SJSA1 (cell line): ENCODE measurements around the gene SOX1. TPM values are rescaled to one million over a fixed set of nuclear protein-coding genes. Genes with fewer than 3 reads are reported as not detected.

Experiments
- DNase-seq, 2 experiments: peaks; one replicate each; pipeline ENCODE4 v3.0.0-alpha.2; 2015 to 2020; ENCODE audit warnings: low spot score in 2 of 2, low read depth in 1 of 2
- H3K27ac ChIP-seq: fragments of 250-450 bp; sonication (Bioruptor Pico); 2 replicates; pipeline ENCODE4 v1.5.1; 2020; ENCODE audit warnings: mild to moderate bottlenecking, moderate library complexity
- H3K27me3 ChIP-seq: fragments of 250-450 bp; sonication (Bioruptor Pico); replicated peaks from 2 replicates; pipeline ENCODE4 v1.5.1; 2020; ENCODE audit warnings: mild to moderate bottlenecking, moderate library complexity
- H3K36me3 ChIP-seq: fragments of 250-450 bp; sonication (Bioruptor Pico); 2 replicates; pipeline ENCODE4 v1.5.1; 2020; ENCODE audit warnings: mild to moderate bottlenecking
- H3K4me1 ChIP-seq: fragments of 250-450 bp; sonication (Bioruptor Pico); replicated peaks from 2 replicates; pipeline ENCODE4 v1.6.1; 2021; ENCODE audit warnings: mild to moderate bottlenecking
- H3K4me3 ChIP-seq: fragments of 250-450 bp; sonication (Bioruptor Pico); 2 replicates; pipeline ENCODE4 v1.5.1; 2020; ENCODE audit warnings: mild to moderate bottlenecking
- H3K9me3 ChIP-seq: fragments of 250-450 bp; sonication (Bioruptor Pico); replicated peaks from 2 replicates; pipeline ENCODE4 v1.5.1; 2020; ENCODE audit warnings: mild to moderate bottlenecking
- total RNA-seq: library from RNA; depleted of rRNA; stranded (reverse); fragments of >200 nt; shearing (Covaris generic); gene quantifications from 2 replicates; pipeline ENCODE4 v1.2.3, GENCODE V29; 2014

SOX1 gene
- total RNA-seq, 1 experiment from 2014 or later, result not detected

DNA sequence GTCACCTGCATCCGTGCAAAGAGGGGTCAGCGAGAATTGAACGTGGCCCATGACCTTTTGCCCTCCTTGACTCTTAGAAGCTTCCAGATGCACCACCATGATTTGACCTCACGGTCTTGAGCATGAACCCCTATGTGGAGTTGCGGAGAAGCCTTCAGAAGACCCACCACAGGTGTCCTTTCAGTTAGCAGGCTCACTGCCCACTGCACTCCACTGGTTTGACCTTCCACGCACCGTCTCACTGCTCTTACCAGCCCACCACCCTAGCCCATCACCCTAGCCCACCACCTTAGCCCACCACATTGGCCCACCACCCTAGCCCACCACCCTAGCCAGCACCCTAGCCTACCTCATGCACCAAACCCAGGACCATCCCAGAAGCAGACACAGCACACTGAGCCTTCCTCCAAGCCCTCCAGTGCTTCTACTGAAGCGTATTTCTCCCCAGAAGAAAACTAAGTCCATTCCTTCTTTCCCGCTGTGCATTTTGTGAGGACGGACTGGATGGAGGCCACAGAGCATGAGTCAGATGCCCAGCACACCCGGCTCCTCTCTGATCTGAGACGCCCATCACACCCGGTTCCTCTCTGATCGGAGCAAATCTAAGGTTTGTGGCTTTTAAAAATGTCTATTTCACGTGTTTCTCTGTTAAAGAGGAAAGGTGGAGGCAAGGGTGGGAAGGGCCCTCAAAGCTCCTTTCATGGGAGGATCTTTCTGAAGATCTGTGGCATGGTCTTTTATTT, 45.8 kb downstream of the SOX1 start:
- peaks cover 86% of the 10 kb centered on the region for H3K27me3 ChIP-seq
- H3K4me1 ChIP-seq, result no peaks in the 10 kb centered on the region
- no peak overlapping the region for H3K4me3 ChIP-seq
- no peaks in the 10 kb centered on the region for H3K36me3 ChIP-seq
- DNase-seq, result peak in 1 of 2 experiments; percentile 39
- H3K9me3 ChIP-seq, result no peaks in the 10 kb centered on the region
- no peak overlapping the region for H3K27ac ChIP-seq

DNA sequence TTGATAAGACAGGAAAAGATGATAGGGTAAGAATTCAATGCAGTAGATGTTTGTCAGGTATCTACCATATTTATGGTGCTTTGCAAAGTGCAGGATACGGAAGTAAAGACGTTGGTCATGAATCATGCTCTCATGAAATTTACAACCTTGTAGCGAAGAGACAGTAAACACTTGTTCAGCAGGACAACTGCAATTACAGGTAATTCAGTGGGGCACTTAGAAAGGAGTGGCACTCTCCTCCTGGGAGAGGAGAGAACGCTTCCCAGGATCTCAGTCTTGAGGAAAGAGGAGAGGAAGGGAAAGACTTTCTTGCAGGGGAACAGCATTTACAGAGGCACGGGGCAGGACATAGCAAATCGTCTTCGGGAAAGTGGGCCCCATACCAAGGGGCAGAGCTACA, 46.4 kb downstream of the SOX1 start:
- Histone ChIP-seq H3K27me3 (peaks cover 92% of the 10 kb centered on the region), H3K4me3 (no peak overlapping the region), H3K4me1 (no peaks in the 10 kb centered on the region), H3K27ac (no peak overlapping the region), H3K36me3 (no peaks in the 10 kb centered on the region), H3K9me3 (no peaks in the 10 kb centered on the region)
- DNase-seq, result peak in 1 of 2 experiments; percentile 34

DNA sequence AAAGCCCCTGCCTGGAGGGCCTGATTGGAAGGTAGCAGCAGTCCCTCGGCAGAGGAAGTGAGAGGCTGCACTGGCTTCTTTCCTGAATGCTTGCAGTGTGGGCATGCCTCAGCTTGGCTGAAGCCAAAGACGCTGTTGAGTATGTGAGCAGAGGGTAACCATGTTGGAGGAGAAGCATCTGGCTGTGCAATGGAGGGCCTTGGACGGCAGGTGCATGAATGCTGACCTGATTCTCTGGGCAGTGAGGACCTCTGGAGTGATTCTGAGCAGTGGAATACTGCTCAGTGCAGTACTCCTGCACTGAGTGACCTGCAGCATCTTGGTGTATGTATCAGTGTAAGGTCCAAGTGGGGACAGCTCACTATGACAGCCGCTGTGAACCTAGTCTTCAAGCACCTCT, 46.9 kb downstream of the SOX1 start:
- no peaks in the 10 kb centered on the region for H3K9me3 ChIP-seq
- peak in 1 of 2 experiments; percentile 36 for DNase-seq
- H3K27me3 ChIP-seq, result peaks cover 94% of the 10 kb centered on the region
- no peak overlapping the region for H3K27ac ChIP-seq
- H3K4me1 ChIP-seq, result no peaks in the 10 kb centered on the region
- H3K4me3 ChIP-seq, result no peak overlapping the region
- no peaks in the 10 kb centered on the region for H3K36me3 ChIP-seq

DNA sequence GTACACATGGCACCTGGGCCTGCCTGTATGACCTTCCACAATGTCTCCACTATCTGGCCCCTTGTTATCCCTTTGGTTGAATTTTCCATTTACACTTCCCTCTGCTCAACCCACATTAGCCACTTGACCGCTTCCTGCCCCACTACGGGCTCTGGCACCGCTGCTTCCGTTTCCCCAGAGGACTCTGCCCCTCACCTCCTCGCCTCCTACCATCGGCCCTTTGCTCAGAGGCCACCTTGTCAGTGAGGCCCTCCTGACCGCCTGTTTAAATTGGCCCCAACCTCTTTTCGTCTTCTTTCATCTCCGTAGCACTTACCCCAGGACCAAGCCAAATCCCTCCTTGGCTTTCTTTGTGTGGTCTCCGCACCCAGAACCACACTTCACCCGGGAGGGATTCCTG, 47.4 kb downstream of the SOX1 start:
- peak in 1 of 2 experiments; percentile 34 for DNase-seq
- no peaks in the 10 kb centered on the region for H3K36me3 ChIP-seq
- peaks cover 94% of the 10 kb centered on the region for H3K27me3 ChIP-seq
- H3K27ac ChIP-seq, result no peak overlapping the region
- H3K4me3 ChIP-seq, result no peak overlapping the region
- H3K4me1 ChIP-seq, result no peaks in the 10 kb centered on the region
- H3K9me3 ChIP-seq, result no peaks in the 10 kb centered on the region

DNA sequence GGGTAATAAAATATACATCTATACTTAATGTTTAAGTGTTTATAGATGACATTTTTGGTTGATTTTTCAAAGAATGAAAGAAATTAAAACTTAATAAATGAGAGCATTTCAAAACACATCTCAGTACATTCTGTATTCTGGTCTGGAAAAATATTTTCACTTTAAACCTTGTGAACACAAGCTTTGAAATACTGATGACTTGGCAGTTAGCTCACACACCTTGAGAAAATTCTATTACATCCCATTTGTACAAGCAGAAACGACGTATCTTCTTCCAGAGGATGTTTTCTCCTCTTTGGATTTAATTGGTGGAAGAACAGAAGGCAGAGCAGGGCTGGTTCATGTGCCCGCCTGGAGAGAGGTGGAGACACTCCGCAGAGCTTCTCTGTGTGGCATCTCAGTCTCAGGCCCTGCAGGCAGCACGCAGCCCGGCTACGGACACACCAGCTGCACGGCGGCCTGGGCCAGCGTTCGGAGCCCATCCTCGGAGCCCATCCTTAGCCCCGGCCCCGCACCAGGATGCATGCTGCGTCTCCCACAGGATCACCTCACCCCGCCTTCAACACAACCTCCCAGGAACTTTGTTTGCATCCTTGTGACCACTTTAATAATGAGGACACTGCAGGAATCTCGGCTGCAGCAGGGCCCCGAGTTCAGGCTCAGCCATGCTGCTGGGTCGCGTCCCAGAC, 48.6 kb downstream of the SOX1 start:
- Histone ChIP-seq H3K27ac (no peak overlapping the region), H3K9me3 (no peaks in the 10 kb centered on the region), H3K27me3 (peaks cover 96% of the 10 kb centered on the region), H3K4me1 (no peaks in the 10 kb centered on the region), H3K4me3 (no peak overlapping the region), H3K36me3 (no peaks in the 10 kb centered on the region)
- DNase-seq, result peak in 1 of 2 experiments; percentile 47

DNA sequence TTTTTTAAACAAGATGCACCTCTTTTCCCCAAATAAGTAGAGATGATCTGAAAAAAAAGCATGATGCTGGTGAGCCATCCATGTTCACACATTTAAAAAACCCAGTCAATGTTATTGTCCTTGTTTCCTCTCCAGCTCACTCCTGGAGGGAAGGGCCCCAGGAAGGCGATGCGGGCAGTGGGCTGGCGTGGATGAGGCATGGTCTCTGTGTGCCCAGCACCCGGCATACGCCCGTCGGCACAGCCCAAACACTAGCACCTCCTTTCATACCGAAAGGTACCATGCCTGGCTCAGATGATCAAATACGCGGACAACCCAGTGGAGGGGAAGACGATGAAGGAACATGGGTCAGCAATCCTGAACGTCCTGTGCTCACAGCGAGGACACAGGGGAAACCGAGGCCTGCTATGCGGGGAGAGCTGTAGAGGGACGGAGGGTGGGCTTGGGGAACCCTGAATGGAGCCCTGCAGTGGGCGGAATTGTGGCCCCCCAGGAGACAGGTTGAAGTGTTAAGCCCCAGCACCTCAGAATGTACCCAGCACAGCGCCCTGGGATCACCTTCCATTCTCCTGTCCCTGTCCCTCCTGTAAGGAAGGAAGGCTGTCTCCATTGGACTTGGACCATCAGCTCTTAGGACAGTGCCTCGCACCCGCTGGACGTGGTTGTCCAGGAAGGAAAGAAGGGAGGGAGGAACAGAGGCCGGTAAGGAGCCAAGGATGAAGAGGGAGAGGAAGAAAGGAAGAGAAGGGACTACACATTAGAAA, 49.4 kb downstream of the SOX1 start:
- peak in 1 of 2 experiments; percentile 43 for DNase-seq
- Histone ChIP-seq H3K9me3 (no peaks in the 10 kb centered on the region), H3K4me3 (no peak overlapping the region), H3K4me1 (no peaks in the 10 kb centered on the region), H3K36me3 (no peaks in the 10 kb centered on the region), H3K27ac (no peak overlapping the region), H3K27me3 (peaks cover 97% of the 10 kb centered on the region)

DNA sequence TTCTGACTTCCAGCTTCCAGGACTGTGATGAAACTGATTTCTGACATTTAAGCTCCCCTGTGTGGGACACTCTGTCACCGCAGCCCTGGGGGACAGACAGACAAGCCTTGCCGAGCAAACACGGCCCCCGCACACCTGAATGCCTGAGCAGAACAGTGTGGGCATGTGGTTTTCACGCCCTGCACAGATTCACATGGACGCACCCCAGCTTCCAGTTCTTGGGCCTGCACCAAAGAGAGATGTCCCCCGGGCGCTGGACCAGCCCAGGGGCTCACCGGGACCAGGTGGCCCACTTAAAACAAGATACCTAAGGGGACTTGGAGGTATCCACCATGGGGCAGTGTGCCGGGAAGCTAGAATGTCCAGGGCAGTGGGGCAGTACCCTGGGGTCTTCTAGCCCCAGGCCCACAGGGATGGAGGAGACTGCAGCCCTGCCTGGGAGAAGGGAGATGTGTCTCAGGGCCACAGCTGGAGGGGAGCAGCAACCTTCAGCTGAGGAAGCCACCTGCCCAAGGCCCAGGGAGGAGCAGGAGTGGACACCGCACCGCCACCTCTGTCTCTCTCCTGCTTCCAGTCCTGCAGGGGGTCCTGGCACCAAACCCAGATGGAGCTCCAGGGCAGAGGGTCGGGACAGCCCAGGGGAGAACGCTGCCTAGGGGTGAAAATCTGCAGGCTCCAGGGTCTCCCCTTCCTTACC, 50.5 kb downstream of the SOX1 start:
- DNase-seq, result peak in 1 of 2 experiments; percentile 46
- Histone ChIP-seq H3K9me3 (no peaks in the 10 kb centered on the region), H3K27ac (no peak overlapping the region), H3K4me1 (no peaks in the 10 kb centered on the region), H3K4me3 (no peak overlapping the region), H3K36me3 (no peaks in the 10 kb centered on the region), H3K27me3 (peaks cover 98% of the 10 kb centered on the region)

DNA sequence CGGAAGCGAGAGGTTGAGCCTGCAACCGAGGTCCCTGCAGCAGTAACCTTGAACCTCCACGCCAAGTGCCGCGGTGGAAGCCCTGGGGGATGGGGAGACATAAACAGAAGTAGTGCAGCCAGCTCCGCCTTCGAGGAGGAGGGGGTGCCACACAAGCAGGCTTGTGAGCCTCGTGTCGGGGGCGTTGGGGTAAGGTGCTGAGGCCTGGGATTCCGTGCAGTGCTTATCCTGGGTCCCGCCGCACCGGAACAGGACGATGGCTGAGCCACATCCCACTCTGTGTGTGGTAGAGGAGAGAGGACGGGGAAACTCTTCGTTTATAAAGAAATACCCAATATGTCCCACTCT, 51.0 kb downstream of the SOX1 start:
- H3K36me3 ChIP-seq, result no peaks in the 10 kb centered on the region
- peaks cover 98% of the 10 kb centered on the region for H3K27me3 ChIP-seq
- H3K27ac ChIP-seq, result no peak overlapping the region
- H3K4me1 ChIP-seq, result no peaks in the 10 kb centered on the region
- H3K9me3 ChIP-seq, result no peaks in the 10 kb centered on the region
- peak in 1 of 2 experiments; percentile 45 for DNase-seq
- H3K4me3 ChIP-seq, result no peak overlapping the region

DNA sequence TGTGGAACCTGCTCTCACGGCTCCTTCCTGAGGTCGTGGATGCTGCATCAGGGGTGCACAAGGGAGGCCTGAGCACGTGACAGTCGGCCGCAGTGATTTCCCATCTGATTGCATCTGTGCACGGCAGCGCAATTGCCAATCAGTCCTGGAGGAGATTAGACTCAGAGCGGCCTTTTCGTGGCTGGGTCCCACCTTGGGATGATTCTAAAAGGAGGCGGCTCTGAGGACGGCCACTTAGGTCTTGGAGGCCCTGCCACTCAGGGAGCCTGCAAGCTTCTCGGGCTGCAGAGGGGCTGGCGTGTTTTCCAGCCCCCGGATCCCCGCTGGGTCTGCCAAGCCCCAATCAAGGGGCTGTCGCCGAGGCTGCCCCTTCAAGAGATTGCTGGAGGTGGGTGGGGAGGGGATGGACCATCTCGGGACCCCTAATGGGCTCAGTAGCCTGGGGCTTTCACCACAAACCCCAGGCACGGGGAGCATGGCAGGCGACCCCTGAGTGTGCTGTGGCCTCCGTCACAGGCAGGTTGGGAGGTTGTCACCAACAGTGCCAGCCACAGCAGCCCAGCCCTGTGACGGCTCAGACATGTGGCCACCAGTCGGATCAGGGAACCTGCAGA, 51.6 kb downstream of the SOX1 start:
- DNase-seq, result peak in 1 of 2 experiments; percentile 43

DNA sequence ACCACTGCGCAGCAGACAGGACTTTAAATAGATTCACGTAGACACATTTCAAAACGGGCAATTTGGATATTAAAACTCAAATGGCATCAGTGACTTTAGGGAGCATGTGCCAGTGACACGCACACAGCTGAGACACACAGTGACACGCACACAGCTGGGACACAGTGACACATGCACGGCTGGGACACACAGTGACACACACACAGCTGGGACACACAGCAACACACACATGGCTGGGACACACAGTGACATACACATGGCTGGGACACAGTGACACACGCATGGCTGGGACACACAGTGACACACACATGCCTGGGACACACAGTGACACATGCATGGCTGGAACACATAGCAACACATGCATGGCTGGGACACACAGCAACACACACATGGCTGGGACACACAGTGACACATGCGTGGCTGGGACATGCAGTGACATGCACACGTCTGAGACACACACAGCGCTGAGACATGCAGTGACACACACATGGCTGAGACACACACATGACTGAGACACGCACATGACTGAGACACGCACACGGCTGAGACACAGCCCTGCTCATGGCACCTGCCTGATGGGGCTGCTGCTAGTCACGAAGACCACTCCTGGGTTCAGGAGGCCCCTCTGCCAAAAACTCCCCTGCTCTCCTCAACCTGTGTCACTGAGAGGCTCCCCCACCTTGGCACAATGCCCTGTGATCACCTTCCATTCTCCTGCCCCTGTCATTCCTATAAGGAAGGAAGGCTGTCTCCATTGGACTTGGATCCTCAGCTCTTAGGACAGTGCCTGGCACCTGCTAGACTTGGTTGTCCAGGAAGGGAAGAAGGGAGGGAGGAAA, 52.5 kb downstream of the SOX1 start:
- peak in 1 of 2 experiments; percentile 44 for DNase-seq
- H3K4me1 ChIP-seq, result no peaks in the 10 kb centered on the region
- H3K27me3 ChIP-seq, result peaks cover 98% of the 10 kb centered on the region
- no peaks in the 10 kb centered on the region for H3K9me3 ChIP-seq
- no peak overlapping the region for H3K27ac ChIP-seq
- H3K36me3 ChIP-seq, result no peaks in the 10 kb centered on the region
- H3K4me3 ChIP-seq, result no peak overlapping the region

More for the DNA sequence above, 51.6 kb downstream of the SOX1 start:
- Histone ChIP-seq H3K4me3 (no peak overlapping the region), H3K4me1 (no peaks in the 10 kb centered on the region), H3K27ac (no peak overlapping the region), H3K36me3 (no peaks in the 10 kb centered on the region), H3K9me3 (no peaks in the 10 kb centered on the region), H3K27me3 (peaks cover 98% of the 10 kb centered on the region)

DNA sequence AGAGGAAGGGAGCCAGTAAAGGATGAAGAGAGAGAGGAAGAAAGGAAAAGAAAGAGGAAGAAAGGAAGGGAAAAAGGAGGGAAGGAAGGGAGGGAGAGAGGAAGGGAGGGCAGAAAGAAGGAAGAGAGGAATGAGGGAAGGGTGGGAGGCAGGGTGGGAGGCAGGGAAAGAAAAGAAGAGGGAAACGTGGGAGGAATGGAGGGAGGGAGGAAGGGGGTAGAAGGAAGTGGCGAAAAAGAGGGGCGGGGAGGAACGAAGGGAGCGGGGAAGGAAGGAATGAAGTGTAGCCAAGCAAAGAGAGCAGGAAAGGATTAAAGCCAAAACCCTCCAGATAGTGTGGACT, 53.1 kb downstream of the SOX1 start:
- Histone ChIP-seq H3K9me3 (no peaks in the 10 kb centered on the region), H3K4me3 (no peak overlapping the region), H3K4me1 (no peaks in the 10 kb centered on the region), H3K27me3 (peaks cover 96% of the 10 kb centered on the region), H3K27ac (no peak overlapping the region), H3K36me3 (no peaks in the 10 kb centered on the region)
- peak in 1 of 2 experiments; percentile 32 for DNase-seq
